T-helper 2 cell (primary cell): ENCODE measurements around the gene EFCAB5.
"Not testable (repeated sequence)": the region's sequence is repeated elsewhere in the genome, so short reads cannot be mapped to it uniquely, and the experiment has no call there.

Experiments used
- DNase-seq, 5 experiments: peaks; one replicate each; pipeline versions ENCODE4 v3.0.0 to v3.0.0-alpha.2; 2012 to 2022
- total RNA-seq, 2 donors: gene quantifications; one replicate each; lab custom pipeline; 2026; lab: John Stamatoyannopoulos, UW

EFCAB5 gene
- total RNA-seq, result 0.94 to 2.5 reads per million in 2 donors

GRCh38 chr17:29941334-29941733 is at the start of gene EFCAB5:
TSS of gene EFCAB5 (plus strand) at chr17:29941634. CDS start at chr17:29941797, 163 bp downstream.
- DNase-seq, result no peak

GRCh38 chr17:29892201-29892600 is 49.2 kb upstream of the EFCAB5 start:
- DNase-seq, result no peak

- DNase-seq, result not testable (repeated sequence)
Observed at GRCh38 chr17:29897136-29897535, 44.3 kb upstream of the EFCAB5 start.

- no peak for DNase-seq
Observed at GRCh38 chr17:29903471-29903870, 38.0 kb upstream of the EFCAB5 start.

GRCh38 chr17:29905086-29905878 is 36.2 kb upstream of the EFCAB5 start:
- DNase-seq, result no peak

- no peak for DNase-seq
Observed at GRCh38 chr17:29905879-29906167, 35.6 kb upstream of the EFCAB5 start.

GRCh38 chr17:29906969-29907368 is 34.5 kb upstream of the EFCAB5 start:
- no peak for DNase-seq

- DNase-seq, result peak in 1 of 5 experiments; percentile 32
Observed at GRCh38 chr17:29909236-29910003, 32.0 kb upstream of the EFCAB5 start.

GRCh38 chr17:29911641-29912177 is 29.7 kb upstream of the EFCAB5 start:
- DNase-seq, result no peak

GRCh38 chr17:29914819-29915537 is 26.5 kb upstream of the EFCAB5 start:
- no peak for DNase-seq

- no peak for DNase-seq
Observed at GRCh38 chr17:29918016-29918415, 23.4 kb upstream of the EFCAB5 start.

GRCh38 chr17:29918922-29919856 is 22.2 kb upstream of the EFCAB5 start:
- no peak for DNase-seq

- DNase-seq, result no peak
Observed at GRCh38 chr17:29924786-29925185, 16.6 kb upstream of the EFCAB5 start.

GRCh38 chr17:29927546-29927945 is 13.9 kb upstream of the EFCAB5 start:
- no peak for DNase-seq

- peak in 1 of 5 experiments; percentile 73 for DNase-seq
Observed at GRCh38 chr17:29929006-29929532, 12.4 kb upstream of the EFCAB5 start.

GRCh38 chr17:29929533-29930408 is 11.7 kb upstream of the EFCAB5 start, which contains the start of gene SSH2:
TSS of gene SSH2 (minus strand) at chr17:29930228. CDS start at chr17:29930000, 228 bp downstream.
- DNase-seq, result peak; percentile 75 to 94 (median 84)

GRCh38 chr17:29930409-29931010 is 10.9 kb upstream of the EFCAB5 start:
- no peak for DNase-seq

- DNase-seq, result peak; percentile 13 to 92 (median 60)
Observed at GRCh38 chr17:29931231-29931932, 10.1 kb upstream of the EFCAB5 start.

- DNase-seq, result no peak
Observed at GRCh38 chr17:29933379-29933778, 8.1 kb upstream of the EFCAB5 start.
